GM18858 (cell line): ENCODE data around the gene HIVEP3.

ENCODE experiments used
- ATAC-seq: cut with Tn5 transposase; IDR thresholded peaks from one replicate; pipeline ENCODE4 v1.9.1; 2021; ENCODE audit not compliant: unreplicated experiment

HIVEP3 gene

GRCh38 chr1:41494351-41495209 is 424.1 kb downstream of the HIVEP3 start:
- no peak for ATAC-seq

- no peak for ATAC-seq
These were observed 424.9 kb downstream of the HIVEP3 start for GRCh38 chr1:41493626-41494350.

- ATAC-seq: no peak
These were observed 425.6 kb downstream of the HIVEP3 start for GRCh38 chr1:41493117-41493536.

GRCh38 chr1:41492341-41492848 is 426.3 kb downstream of the HIVEP3 start:
- no peak for ATAC-seq

GRCh38 chr1:41490911-41491310 is 427.8 kb downstream of the HIVEP3 start:
- no peak for ATAC-seq

GRCh38 chr1:41489561-41489960 is 429.2 kb downstream of the HIVEP3 start:
- ATAC-seq: no peak

- ATAC-seq: no peak
These were observed 430.4 kb downstream of the HIVEP3 start for GRCh38 chr1:41488040-41488951.

- ATAC-seq: no peak
These were observed 431.3 kb downstream of the HIVEP3 start for GRCh38 chr1:41487126-41488039.

GRCh38 chr1:41486371-41487125 is 432.2 kb downstream of the HIVEP3 start:
- ATAC-seq: no peak

- ATAC-seq: no peak
These were observed 432.7 kb downstream of the HIVEP3 start for GRCh38 chr1:41486053-41486370.

- ATAC-seq: no peak
These were observed 433.1 kb downstream of the HIVEP3 start for GRCh38 chr1:41485605-41486004.

- ATAC-seq: no peak
These were observed 434.1 kb downstream of the HIVEP3 start, which contains the start of gene EDN2 for GRCh38 chr1:41484402-41485241. Gene EDN2, minus strand, starts transcription at chr1:41484683. Its CDS starts 82 bp downstream, at chr1:41484601.

- ATAC-seq: no peak
These were observed 434.7 kb downstream of the HIVEP3 start for GRCh38 chr1:41483960-41484401.

- no peak for ATAC-seq
These were observed 435.5 kb downstream of the HIVEP3 start for GRCh38 chr1:41483001-41483850.

GRCh38 chr1:41482001-41482765 is 436.5 kb downstream of the HIVEP3 start:
- no peak for ATAC-seq

GRCh38 chr1:41481109-41481775 is 437.5 kb downstream of the HIVEP3 start:
- ATAC-seq: no peak
